Lower leg skin (tissue), 3 donors: Measurements from ENCODE around the gene PLXNA2.

ENCODE experiments used
- POLR2A ChIP-seq, 2 donors: fragments of 450-650 bp; IDR thresholded peaks; one replicate each; pipeline ENCODE4 v1.6.1; 2016 to 2017; ENCODE audit warnings: antibody characterized with exemption in 2 of 2, mild to moderate bottlenecking in 1 of 2, moderate library complexity in 1 of 2
- TF ChIP-seq, protein P1 (sequence below), 3 donors: fragments of 450-650 bp; IDR thresholded peaks; one replicate each; pipeline ENCODE4 v1.5.1; 2016; ENCODE audit warnings: antibody characterized with exemption in 3 of 3, mild to moderate bottlenecking in 3 of 3, moderate library complexity in 2 of 3

- TF ChIP-seq, protein P1, sequence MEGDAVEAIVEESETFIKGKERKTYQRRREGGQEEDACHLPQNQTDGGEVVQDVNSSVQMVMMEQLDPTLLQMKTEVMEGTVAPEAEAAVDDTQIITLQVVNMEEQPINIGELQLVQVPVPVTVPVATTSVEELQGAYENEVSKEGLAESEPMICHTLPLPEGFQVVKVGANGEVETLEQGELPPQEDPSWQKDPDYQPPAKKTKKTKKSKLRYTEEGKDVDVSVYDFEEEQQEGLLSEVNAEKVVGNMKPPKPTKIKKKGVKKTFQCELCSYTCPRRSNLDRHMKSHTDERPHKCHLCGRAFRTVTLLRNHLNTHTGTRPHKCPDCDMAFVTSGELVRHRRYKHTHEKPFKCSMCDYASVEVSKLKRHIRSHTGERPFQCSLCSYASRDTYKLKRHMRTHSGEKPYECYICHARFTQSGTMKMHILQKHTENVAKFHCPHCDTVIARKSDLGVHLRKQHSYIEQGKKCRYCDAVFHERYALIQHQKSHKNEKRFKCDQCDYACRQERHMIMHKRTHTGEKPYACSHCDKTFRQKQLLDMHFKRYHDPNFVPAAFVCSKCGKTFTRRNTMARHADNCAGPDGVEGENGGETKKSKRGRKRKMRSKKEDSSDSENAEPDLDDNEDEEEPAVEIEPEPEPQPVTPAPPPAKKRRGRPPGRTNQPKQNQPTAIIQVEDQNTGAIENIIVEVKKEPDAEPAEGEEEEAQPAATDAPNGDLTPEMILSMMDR (IDR thresholded peaks at IDR 0.05) = no peak
- TF ChIP-seq POLR2A (IDR thresholded peaks at IDR 0.05) = no peak
Observed at GRCh38 chr1:208002078-208002477, 242.1 kb downstream of the PLXNA2 start.
